Activated T-cell treated with anti-CD3 and anti-CD28 coated beads, Interleukin-2, amount 50 U/mL, for 1 hour (primary cell): ENCODE data around the gene SLC30A5.

Source experiments
- DNase-seq: peaks from one replicate; pipeline ENCODE4 v3.0.0-alpha.2; 2020

Gene SLC30A5

DNA sequence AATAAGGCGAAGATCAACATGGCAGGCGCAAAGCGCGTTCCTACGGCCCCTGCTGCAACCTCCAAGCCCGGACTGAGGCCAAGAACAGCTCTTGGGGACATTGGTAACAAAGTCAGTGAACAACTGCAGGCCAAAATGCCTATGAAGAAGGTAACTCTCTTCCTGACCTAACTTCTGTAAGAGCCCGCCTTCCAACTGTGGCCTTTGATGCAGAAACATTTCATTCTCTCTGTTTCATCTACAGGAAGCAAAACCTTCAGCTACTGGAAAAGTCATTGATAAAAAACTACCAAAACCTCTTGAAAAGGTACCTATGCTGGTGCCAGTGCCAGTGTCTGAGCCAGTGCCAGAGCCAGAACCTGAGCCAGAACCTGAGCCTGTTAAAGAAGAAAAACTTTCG is 74.1 kb downstream of the SLC30A5 start:
- DNase-seq: no peak

DNA sequence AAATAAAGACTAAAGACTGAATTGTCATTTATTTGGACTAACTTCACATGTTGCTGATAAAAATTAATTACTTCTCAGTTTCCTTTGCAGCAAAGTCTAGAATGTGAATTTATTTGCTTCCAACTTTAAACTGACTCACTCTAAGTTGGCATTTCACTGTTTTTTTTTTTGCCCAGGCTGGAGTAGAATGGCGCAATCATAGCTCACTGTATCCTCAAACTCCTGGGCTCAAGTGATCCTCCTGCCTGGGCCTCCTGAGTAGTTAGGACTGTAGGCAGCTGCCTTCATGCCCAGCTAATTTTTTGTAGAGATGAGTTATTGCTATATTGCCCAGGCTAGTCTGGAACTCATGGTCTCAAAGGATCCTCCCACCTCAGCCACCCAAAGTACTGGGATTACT is 76.7 kb downstream of the SLC30A5 start:
- no peak for DNase-seq

DNA sequence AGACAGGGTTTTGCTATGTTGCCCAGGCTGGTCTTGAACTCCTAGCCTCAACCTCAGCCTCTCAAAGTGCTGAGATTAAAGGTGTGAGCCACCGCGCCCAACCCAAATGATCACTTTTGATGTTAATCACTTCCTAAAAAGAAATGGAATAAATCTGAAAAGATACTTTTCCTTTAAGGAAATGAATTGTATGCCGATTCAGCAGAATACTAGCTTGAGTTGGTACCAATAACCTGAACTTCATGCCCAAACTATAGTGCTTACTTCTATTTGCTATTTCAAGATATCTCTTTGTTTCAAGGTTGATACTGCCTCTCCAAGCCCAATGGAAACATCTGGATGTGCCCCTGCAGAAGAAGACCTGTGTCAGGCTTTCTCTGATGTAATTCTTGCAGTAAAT is 77.2 kb downstream of the SLC30A5 start:
- no peak for DNase-seq
